Right cardiac atrium (tissue), 5 donors: Measurements from ENCODE around the gene ADAMTS6. TPM values are rescaled to one million over a fixed set of nuclear protein-coding genes. Genes with fewer than 3 reads are reported as not detected.

ENCODE experiments used
- ATAC-seq, 2 donors: fragments of 200-7000 bp; cut with Tn5 transposase; one replicate each; pipeline versions ENCODE4 v1.8.0 to v1.9.1; 2020; ENCODE audit warnings: moderate library complexity in 2 of 2, mild to moderate bottlenecking in 1 of 2
- DNase-seq, 3 donors: peaks; one replicate each; pipeline ENCODE4 v3.0.0-alpha.2; 2020
- H3K27ac ChIP-seq: one replicate; pipeline ENCODE4 v1.5.1; 2013; ENCODE audit warnings: mild to moderate bottlenecking, low read length, control low read depth, moderate library complexity
- H3K27me3 ChIP-seq: one replicate; pipeline ENCODE4 v1.6.1; 2013; ENCODE audit not compliant: control insufficient read depth, insufficient read depth
- H3K4me1 ChIP-seq: one replicate; pipeline ENCODE4 v1.6.1; 2013; ENCODE audit warnings: low read length; ENCODE audit not compliant: control insufficient read depth, insufficient read depth
- H3K4me3 ChIP-seq: one replicate; pipeline ENCODE4 v1.5.1; 2013; ENCODE audit warnings: low read length, control low read depth
- H3K9me3 ChIP-seq: one replicate; pipeline ENCODE4 v1.6.1; 2013; ENCODE audit warnings: low read length; ENCODE audit not compliant: control insufficient read depth
- WGBS: extraction: QIAGEN DNeasy Blood & Tissue Kit; methylation state at CpG from one replicate; pipeline ENCODE4 v1.1.7; 2013; 5-methylcytosine and 5-hydroxymethylcytosine counted together
- intact Hi-C, 4 donors: fragments of 100-400 bp; cut with DNase I; formaldehyde crosslinking; loops; one replicate each; pipeline versions ENCODE4 v1.11.0 to v1.14.0; 2022 to 2023
- polyA plus RNA-seq: library from polyadenylated mRNA; stranded (reverse); fragments of 200-250 nt; gene quantifications from one replicate; pipeline ENCODE4 v1.2.3, GENCODE V29; 2013
- total RNA-seq, 4 donors: library from RNA; stranded (reverse); fragmentation: NEBNext Ultra II Directional; extraction: Animal tissue kit (Norgen Biotek cat#: 25700); gene quantifications; one replicate each; pipeline ENCODE4 v1.2.1, GENCODE V29; 2021
- donor health status: healthy with polysubstance abuse.
- donor health status: DM: no; HTN: yes; CAD: no.
- donor health status: DM: no; HTN: no; CAD: no.
- donor health status: DM: no; HTN: yes; CAD: no; lungs with severe emphysema.
- donor health status: DM: yes; HTN: yes; CAD: no.

The ADAMTS6 gene
- total and polyA plus RNA-seq, 5 donors: 0.29 to 1.8 (median 1.1) TPM

DNA sequence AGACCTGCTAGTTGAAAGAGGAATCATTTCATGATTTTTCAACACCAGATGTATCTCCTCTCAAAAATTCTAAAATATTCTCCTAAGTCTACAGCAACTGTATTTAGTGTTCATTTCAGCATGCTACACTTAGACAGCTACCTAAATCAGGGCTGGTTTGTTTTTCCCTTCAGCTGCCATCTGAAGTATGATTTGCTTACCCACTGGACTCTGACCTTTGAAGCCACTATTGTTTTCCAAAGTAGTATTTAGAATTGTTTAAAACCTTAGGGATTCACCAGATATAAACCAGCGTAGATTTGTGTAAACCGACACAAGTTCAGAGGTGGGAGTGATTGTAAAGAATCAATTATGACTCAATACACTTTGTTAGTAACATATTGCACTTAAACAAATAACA, 193.1 kb downstream of the ADAMTS6 start:
- ATAC-seq: no peak
- intact Hi-C loops: no loop called here

DNA sequence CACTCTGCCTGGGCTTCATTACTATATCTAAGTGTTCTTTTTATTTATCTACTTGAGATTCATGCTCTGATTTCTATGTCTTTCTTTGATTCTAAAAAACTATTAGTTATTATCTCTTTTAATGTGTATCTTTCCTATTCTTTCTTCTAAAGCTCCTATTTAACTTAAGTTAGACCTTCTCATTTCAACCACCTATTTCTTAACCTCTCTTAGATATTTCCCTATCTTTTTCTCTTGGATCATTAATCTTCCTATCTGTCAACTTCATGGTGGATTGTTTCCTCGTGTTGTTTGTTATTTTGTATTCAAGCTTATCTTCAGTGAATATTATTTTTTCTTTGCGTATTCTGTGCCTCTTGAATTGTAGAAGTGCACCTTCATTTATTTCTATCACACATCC, 202.1 kb downstream of the ADAMTS6 start:
- DNase-seq (no peak), ATAC-seq (no peak)
- H3K27ac ChIP-seq: no peak overlapping the region
- intact Hi-C loops: no loop called here
- 82% methylated on average over 2 of the region's 2 CpGs for WGBS
- no peaks in the 10 kb centered on the region for H3K27me3 ChIP-seq
- no peaks in the 10 kb centered on the region for H3K9me3 ChIP-seq
- no peaks in the 10 kb centered on the region for H3K4me1 ChIP-seq
- H3K4me3 ChIP-seq: no peak overlapping the region

More for the DNA sequence above, 193.1 kb downstream of the ADAMTS6 start:
- Histone ChIP-seq H3K4me1 (no peaks in the 10 kb centered on the region), H3K4me3 (no peak overlapping the region), H3K9me3 (no peaks in the 10 kb centered on the region), H3K27ac (no peak overlapping the region), H3K27me3 (no peaks in the 10 kb centered on the region)
- 86% methylated on average over 2 of the region's 2 CpGs for whole genome bisulfite sequencing
- DNase-seq: no peak

DNA sequence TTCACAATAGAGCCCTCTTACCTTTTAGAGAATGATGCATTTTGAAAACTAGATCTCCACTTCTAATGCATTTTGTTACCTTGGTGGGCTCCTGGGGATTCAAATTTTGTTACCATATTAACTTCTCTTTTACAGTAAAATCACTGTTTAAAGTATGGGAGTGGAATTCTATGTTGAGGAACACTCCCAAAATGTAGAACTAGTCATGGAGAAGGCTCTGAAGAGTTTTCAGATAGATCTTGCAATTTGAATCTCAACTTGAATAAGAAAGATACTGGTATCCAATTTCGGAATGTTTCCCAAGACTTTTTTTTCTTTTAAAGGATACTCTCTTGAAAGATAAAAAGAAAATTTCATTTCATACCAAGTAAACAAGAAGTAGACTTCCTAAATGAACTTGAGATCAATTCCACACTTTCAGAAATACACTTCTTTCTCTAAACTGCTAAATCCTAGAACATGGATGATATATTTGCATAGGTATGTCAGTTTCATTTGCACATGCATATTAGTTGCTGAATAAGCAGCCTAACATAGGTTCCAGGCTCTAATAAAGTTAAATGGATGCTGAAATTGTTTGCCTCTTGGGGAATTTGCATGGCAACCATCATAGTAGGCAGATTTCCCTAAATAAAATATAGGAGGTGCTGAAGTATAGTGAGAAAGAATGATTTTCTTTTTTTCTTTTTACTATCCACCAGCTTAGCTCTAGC, 205.4 kb downstream of the ADAMTS6 start:
- Histone ChIP-seq H3K4me1 (no peaks in the 10 kb centered on the region), H3K9me3 (no peaks in the 10 kb centered on the region), H3K27me3 (no peaks in the 10 kb centered on the region), H3K4me3 (no peak overlapping the region), H3K27ac (no peak overlapping the region)
- ATAC-seq (no peak), DNase-seq (no peak)
- intact Hi-C loops: no loop called here
- WGBS: 69% methylated on average over 1 of the region's 1 CpG

DNA sequence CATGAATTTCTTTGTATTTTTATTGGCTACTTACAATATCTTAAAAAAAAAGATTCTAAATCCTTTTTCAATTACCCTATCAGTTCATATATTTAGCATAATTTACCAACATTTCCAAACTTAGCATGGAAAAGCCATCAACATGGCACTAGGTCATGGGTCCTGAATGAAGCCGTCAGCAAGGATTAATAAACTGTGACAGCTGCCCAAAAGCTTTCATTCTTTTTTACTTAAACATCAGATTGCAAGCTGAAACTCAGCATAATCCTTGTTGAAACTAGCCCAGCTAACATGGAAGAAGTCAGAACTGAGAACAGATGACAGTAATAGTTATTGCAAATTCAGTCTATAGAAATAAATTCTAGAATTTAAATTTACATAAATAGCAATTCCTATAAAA, 209.8 kb downstream of the ADAMTS6 start:
- DNase-seq (no peak), ATAC-seq (no peak)
- intact Hi-C loops: no loop called here
- Histone ChIP-seq H3K27me3 (no peaks in the 10 kb centered on the region), H3K27ac (no peak overlapping the region), H3K9me3 (no peaks in the 10 kb centered on the region), H3K4me1 (no peaks in the 10 kb centered on the region), H3K4me3 (no peak overlapping the region)
- WGBS: 84% methylated on average over 1 of the region's 1 CpG

DNA sequence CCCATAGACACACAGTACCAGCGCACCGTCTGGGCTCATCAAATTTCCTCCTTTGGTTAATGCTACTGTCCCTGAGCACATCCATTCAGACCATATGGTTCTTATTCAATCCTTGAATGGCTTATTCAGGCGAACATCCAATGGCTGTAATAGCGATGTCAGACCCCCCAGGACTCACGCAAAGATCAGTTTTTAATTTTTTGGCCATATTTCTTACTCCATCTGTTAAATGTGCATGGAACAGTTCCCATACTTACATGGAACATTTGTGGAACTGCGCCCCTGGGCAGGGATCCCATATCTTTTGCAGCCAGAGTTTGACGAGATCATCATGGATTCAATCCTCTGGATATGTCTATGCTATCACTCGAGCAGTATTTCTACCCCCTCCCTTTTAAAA, 213.2 kb downstream of the ADAMTS6 start:
- DNase-seq (peak in 2 of 3 donors; percentile 28 to 64), ATAC-seq (peak in 1 of 2 donors; percentile 36)
- Histone ChIP-seq H3K4me3 (no peak overlapping the region), H3K27me3 (no peaks in the 10 kb centered on the region), H3K9me3 (no peaks in the 10 kb centered on the region), H3K4me1 (no peaks in the 10 kb centered on the region), H3K27ac (no peak overlapping the region)
- intact Hi-C loops: no loop called here
- WGBS: 62% methylated on average over 8 of the region's 8 CpGs

DNA sequence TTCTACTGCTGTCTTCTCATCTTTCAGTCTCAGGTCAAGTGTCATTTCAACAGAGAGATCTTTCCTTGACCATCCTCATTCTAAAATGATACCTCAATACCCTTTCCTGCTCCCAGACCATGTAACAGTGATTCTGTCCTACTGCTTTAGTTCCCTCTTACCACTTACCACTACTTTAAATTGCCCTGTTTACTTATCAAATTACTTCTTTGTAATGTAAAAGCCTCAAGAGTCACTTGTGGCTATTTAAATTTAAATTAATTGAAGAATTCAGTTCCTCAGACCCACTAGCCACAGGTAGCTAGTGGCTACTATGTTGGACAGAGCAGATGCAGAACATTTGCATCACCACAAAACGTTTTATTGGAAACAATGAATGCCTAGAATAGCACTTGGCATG, 217.3 kb downstream of the ADAMTS6 start:
- peaks cover 3% of the 10 kb centered on the region for H3K4me1 ChIP-seq
- H3K4me3 ChIP-seq: no peak overlapping the region
- DNase-seq (no peak), ATAC-seq (no peak)
- intact Hi-C loops: no loop called here
- H3K27me3 ChIP-seq: no peaks in the 10 kb centered on the region
- 46% methylated on average over 1 of the region's 1 CpG for WGBS
- H3K9me3 ChIP-seq: no peaks in the 10 kb centered on the region
- H3K27ac ChIP-seq: no peak overlapping the region

DNA sequence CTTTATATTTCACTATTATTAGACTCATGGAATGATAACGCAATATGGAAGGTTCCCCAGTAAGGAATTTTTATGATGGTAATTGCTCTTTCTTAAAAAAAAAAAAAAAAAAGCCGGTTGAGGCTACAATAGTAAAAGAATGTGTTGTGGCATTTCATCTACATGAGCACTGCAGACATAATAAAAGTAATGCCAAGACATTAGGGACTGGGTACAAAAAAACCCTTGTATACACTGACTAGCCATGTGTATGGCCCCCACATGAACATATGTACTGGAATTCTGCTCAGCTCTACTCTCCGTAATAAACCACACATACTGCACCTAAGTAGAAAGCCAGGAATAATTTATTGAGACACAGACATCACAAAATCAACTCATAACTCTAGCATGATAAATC, 218.4 kb downstream of the ADAMTS6 start:
- DNase-seq (no peak), ATAC-seq (no peak)
- H3K27ac ChIP-seq: no peak overlapping the region
- no peaks in the 10 kb centered on the region for H3K9me3 ChIP-seq
- WGBS: 75% methylated on average over 3 of the region's 3 CpGs
- H3K4me1 ChIP-seq: peaks cover 3% of the 10 kb centered on the region
- no peaks in the 10 kb centered on the region for H3K27me3 ChIP-seq
- intact Hi-C loops: no loop called here
- no peak overlapping the region for H3K4me3 ChIP-seq

DNA sequence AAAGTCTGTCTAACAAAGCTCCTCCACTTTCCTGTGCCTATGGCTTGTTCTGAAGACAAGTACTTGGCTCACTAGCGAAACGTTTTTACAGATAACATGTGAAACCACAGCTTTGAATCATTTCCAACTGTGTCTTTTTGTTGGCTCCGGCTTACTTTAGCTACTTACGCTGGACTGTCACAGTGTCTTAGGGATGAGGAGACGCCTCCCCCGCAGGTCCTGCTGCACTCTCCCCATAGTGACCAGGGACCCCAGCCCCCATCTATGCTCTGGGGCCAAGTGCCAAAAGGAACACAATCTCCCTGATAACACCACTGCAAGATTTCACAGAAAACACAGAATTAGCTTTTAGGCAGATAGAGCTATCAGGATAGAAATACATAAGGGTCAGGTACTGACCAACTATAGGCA, 219.1 kb downstream of the ADAMTS6 start:
- ATAC-seq (peak; percentile 80 to 86), DNase-seq (peak in 2 of 3 donors; percentile 58 to 69)
- no peak overlapping the region for H3K27ac ChIP-seq
- peaks cover 3% of the 10 kb centered on the region for H3K4me1 ChIP-seq
- H3K27me3 ChIP-seq: no peaks in the 10 kb centered on the region
- H3K4me3 ChIP-seq: no peak overlapping the region
- 2% methylated on average over 6 of the region's 6 CpGs for WGBS
- H3K9me3 ChIP-seq: no peaks in the 10 kb centered on the region
- intact Hi-C loops: no loop called here

DNA sequence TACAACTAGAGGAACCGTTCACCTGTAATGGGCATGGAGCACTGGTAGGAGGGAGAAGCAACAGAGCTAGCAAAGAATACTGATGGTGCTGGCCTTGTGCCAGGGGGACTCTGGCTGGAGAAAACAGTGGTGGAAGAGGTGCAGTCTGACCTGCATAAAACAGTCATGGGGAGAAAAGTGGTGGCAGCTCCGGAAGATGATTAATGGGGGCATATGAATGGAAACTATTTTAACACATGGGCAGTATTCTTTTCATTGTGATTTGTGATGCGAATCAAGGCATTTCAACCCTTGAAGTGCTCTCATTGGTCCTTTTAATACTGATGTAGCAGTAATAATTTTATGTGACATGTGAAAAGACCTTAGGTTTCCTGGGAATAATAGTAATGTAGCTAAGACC, 219.6 kb downstream of the ADAMTS6 start:
- no peak overlapping the region for H3K27ac ChIP-seq
- DNase-seq (peak in 1 of 3 donors; percentile 63), ATAC-seq (no peak)
- intact Hi-C loops: no loop called here
- H3K4me1 ChIP-seq: peaks cover 3% of the 10 kb centered on the region
- H3K4me3 ChIP-seq: no peak overlapping the region
- WGBS: 54% methylated on average over 3 of the region's 3 CpGs
- no peaks in the 10 kb centered on the region for H3K9me3 ChIP-seq
- no peaks in the 10 kb centered on the region for H3K27me3 ChIP-seq

DNA sequence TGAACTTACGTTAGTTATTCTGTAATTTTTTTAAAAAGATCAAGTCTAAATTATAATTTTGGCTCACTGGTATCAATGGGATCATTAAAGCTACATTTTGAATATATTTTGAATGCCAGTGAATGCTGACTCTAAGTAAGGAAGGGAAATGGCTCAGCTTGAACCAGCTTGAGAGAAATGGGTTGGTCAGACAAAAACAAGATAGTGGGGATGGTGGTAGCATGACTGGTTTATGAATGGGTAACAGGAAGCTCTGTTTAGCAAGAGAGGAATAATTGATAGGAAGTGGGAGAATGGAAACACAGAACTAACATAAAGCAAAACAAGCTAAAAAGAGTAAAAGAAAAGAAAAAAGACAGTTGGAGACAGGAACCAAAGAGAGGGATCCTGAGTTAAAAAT, 220.2 kb downstream of the ADAMTS6 start:
- intact Hi-C loops: no loop called here
- Histone ChIP-seq H3K4me1 (peaks cover 3% of the 10 kb centered on the region), H3K9me3 (no peaks in the 10 kb centered on the region), H3K27ac (no peak overlapping the region), H3K27me3 (no peaks in the 10 kb centered on the region), H3K4me3 (no peak overlapping the region)
- WGBS: 98% methylated on average over 1 of the region's 1 CpG
- ATAC-seq: no peak
- DNase-seq: no peak

DNA sequence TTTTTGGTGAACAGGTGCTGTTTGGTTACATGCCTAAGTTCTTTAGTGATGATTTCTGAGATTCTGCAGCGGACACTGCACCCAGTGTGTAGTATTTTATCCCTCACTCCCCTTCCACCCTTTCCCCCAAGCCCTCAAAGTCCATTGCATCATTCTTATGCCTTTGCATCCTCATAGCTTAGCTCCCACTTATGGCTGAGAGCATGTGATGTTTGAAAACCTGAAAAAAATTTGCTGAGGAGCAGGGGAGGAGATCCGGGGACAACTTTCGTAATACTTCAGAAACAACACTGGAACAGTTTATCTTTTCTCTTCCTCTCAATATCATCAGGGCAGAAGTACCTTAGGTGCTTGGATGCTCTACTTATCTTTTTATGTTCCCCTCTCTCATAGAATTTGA, 226.4 kb downstream of the ADAMTS6 start:
- intact Hi-C loops: no loop called here
- H3K9me3 ChIP-seq: no peaks in the 10 kb centered on the region
- DNase-seq (no peak), ATAC-seq (no peak)
- no peak overlapping the region for H3K4me3 ChIP-seq
- H3K27ac ChIP-seq: no peak overlapping the region
- 86% methylated on average over 3 of the region's 3 CpGs for WGBS
- H3K4me1 ChIP-seq: no peaks in the 10 kb centered on the region
- no peaks in the 10 kb centered on the region for H3K27me3 ChIP-seq

DNA sequence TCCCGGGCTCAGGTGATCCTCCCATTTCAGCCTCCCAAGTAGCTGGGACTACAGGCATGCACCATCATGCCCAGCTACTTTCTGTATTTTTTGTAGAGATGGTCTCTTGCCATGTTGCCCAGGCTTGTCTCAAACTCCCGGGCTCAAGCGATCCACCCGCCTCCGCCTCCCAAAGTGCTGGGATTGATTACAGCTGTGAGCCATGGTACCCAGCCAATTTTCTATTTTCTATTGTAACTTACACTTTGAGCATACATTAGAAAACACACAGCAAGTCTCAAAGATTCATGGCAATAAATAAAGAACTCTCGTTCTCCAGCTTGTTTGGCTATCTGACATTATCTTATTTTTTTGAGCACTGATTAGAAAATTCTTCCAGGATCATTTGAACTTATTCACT, 228.7 kb downstream of the ADAMTS6 start:
- ATAC-seq: no peak
- intact Hi-C loops: no loop called here
- WGBS: 67% methylated on average over 6 of the region's 6 CpGs
- no peaks in the 10 kb centered on the region for H3K4me1 ChIP-seq
- H3K4me3 ChIP-seq: no peak overlapping the region
- peak in 1 of 3 donors; percentile 33 for DNase-seq
- no peaks in the 10 kb centered on the region for H3K9me3 ChIP-seq
- H3K27me3 ChIP-seq: no peaks in the 10 kb centered on the region
- H3K27ac ChIP-seq: no peak overlapping the region
